ENCODE data around the gene CHKB. TPM values are rescaled to one million over a fixed set of nuclear protein-coding genes. Genes with fewer than 3 reads are reported as not detected.

The CHKB gene
- total RNA-seq, 1 donor from 2014 or later = 94.6 TPM

GRCh38 chr22:50585238-50585637 is 2.6 kb upstream of the CHKB start:
- Mint-ChIP-seq H3K36me3 (ENCODE audit: low read depth, unreplicated experiment) (peaks cover 11% of the 10 kb centered on the region), H3K27me3 (ENCODE audit: unreplicated experiment) (peaks cover 8% of the 10 kb centered on the region), H3K27ac (ENCODE audit: unreplicated experiment) (no peak overlapping the region), H3K4me1 (ENCODE audit: unreplicated experiment) (peaks cover 7% of the 10 kb centered on the region), H3K4me3 (ENCODE audit: unreplicated experiment) (no peak overlapping the region), H3K9me3 (ENCODE audit: unreplicated experiment) (no peaks in the 10 kb centered on the region)
- no peak for DNase-seq (ENCODE audit: low spot score)
- no peak for TF ChIP-seq CTCF (IDR thresholded peaks at IDR 0.05; ENCODE audit: unreplicated experiment)

- TF ChIP-seq CTCF (IDR thresholded peaks at IDR 0.05; ENCODE audit: unreplicated experiment) = no peak
- H3K9me3 Mint-ChIP-seq (ENCODE audit: unreplicated experiment) = no peaks in the 10 kb centered on the region
- no peak for DNase-seq (ENCODE audit: low spot score)
Measured at GRCh38 chr22:50584106-50585096, 1.8 kb upstream of the CHKB start.

GRCh38 chr22:50583294-50583861 is 729 bp upstream of the CHKB start:
- DNase-seq (ENCODE audit: low spot score) = no peak
- Mint-ChIP-seq H3K27me3 (ENCODE audit: unreplicated experiment) (peaks cover 8% of the 10 kb centered on the region), H3K4me1 (ENCODE audit: unreplicated experiment) (peaks cover 7% of the 10 kb centered on the region), H3K36me3 (ENCODE audit: low read depth, unreplicated experiment) (peaks cover 11% of the 10 kb centered on the region), H3K9me3 (ENCODE audit: unreplicated experiment) (no peaks in the 10 kb centered on the region), H3K27ac (ENCODE audit: unreplicated experiment) (no peak overlapping the region), H3K4me3 (ENCODE audit: unreplicated experiment) (peak overlapping the region; percentile 94)
- no peak for TF ChIP-seq CTCF (IDR thresholded peaks at IDR 0.05; ENCODE audit: unreplicated experiment)

More at GRCh38 chr22:50584106-50585096, 1.8 kb upstream of the CHKB start:
- H3K4me3 Mint-ChIP-seq (ENCODE audit: unreplicated experiment) = peak overlapping the region; percentile 94
- peaks cover 7% of the 10 kb centered on the region for H3K4me1 Mint-ChIP-seq (ENCODE audit: unreplicated experiment)
- H3K36me3 Mint-ChIP-seq (ENCODE audit: low read depth, unreplicated experiment) = peaks cover 11% of the 10 kb centered on the region
- no peak overlapping the region for H3K27ac Mint-ChIP-seq (ENCODE audit: unreplicated experiment)
- peaks cover 8% of the 10 kb centered on the region for H3K27me3 Mint-ChIP-seq (ENCODE audit: unreplicated experiment)

GRCh38 chr22:50581950-50582492 is 628 bp downstream of the CHKB start:
- H3K4me3 Mint-ChIP-seq (ENCODE audit: unreplicated experiment) = peak overlapping the region; percentile 91
- peaks cover 11% of the 10 kb centered on the region for H3K36me3 Mint-ChIP-seq (ENCODE audit: low read depth, unreplicated experiment)
- no peak for TF ChIP-seq CTCF (IDR thresholded peaks at IDR 0.05; ENCODE audit: unreplicated experiment)
- H3K27me3 Mint-ChIP-seq (ENCODE audit: unreplicated experiment) = peaks cover 8% of the 10 kb centered on the region
- peaks cover 7% of the 10 kb centered on the region for H3K4me1 Mint-ChIP-seq (ENCODE audit: unreplicated experiment)
- no peaks in the 10 kb centered on the region for H3K9me3 Mint-ChIP-seq (ENCODE audit: unreplicated experiment)
- DNase-seq (ENCODE audit: low spot score) = no peak
- no peak overlapping the region for H3K27ac Mint-ChIP-seq (ENCODE audit: unreplicated experiment)

Measured in endothelial cell (in vitro differentiated cells).